Measurements from ENCODE around the gene IL33. TPM values are rescaled to one million over a fixed set of nuclear protein-coding genes. Genes with fewer than 3 reads are reported as not detected.

The IL33 gene
- total RNA-seq, 4 donors from 2014 or later, result 1.6 to 3.1 (median 1.9) TPM

GRCh38 chr9:6212722-6213375, 2.8 kb upstream of the IL33 start:
- ATAC-seq (no peak), DNase-seq (no peak)
- Histone ChIP-seq H3K4me1 (no peaks in the 10 kb centered on the region), H3K9me3 (peaks cover 0 to 6% (median 0%) of the 10 kb centered on the region in 3 donors), H3K36me3 (no peaks in the 10 kb centered on the region), H3K27ac (no peak overlapping the region), H3K27me3 (no peaks in the 10 kb centered on the region), H3K4me3 (no peak overlapping the region)
- in situ Hi-C loops (cut with MboI; ENCODE audit: low sequenced_read_pairs in 4 of 4), result no loop called here
- intact Hi-C loops (cut with DNase I; ENCODE audit: low total_unique reads), result no loop called here
- no peak for TF ChIP-seq POLR2A (IDR thresholded peaks at IDR 0.05)
- TF ChIP-seq, protein P1, sequence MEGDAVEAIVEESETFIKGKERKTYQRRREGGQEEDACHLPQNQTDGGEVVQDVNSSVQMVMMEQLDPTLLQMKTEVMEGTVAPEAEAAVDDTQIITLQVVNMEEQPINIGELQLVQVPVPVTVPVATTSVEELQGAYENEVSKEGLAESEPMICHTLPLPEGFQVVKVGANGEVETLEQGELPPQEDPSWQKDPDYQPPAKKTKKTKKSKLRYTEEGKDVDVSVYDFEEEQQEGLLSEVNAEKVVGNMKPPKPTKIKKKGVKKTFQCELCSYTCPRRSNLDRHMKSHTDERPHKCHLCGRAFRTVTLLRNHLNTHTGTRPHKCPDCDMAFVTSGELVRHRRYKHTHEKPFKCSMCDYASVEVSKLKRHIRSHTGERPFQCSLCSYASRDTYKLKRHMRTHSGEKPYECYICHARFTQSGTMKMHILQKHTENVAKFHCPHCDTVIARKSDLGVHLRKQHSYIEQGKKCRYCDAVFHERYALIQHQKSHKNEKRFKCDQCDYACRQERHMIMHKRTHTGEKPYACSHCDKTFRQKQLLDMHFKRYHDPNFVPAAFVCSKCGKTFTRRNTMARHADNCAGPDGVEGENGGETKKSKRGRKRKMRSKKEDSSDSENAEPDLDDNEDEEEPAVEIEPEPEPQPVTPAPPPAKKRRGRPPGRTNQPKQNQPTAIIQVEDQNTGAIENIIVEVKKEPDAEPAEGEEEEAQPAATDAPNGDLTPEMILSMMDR (IDR thresholded peaks at IDR 0.05 in 4 of 5, conservative IDR thresholded peaks at IDR 0.05 in 1 of 5), result no peak

- in situ Hi-C loops (cut with MboI; ENCODE audit: low sequenced_read_pairs in 4 of 4) (no loop called here), intact Hi-C loops (cut with DNase I; ENCODE audit: low total_unique reads) (no loop called here)
- no peak overlapping the region for H3K4me3 ChIP-seq
- H3K27me3 ChIP-seq, result no peaks in the 10 kb centered on the region
- DNase-seq, result no peak
- no peaks in the 10 kb centered on the region for H3K36me3 ChIP-seq
- H3K27ac ChIP-seq, result no peak overlapping the region
- peaks cover 0 to 4% (median 0%) of the 10 kb centered on the region in 3 donors for H3K9me3 ChIP-seq
- no peak for TF ChIP-seq POLR2A (IDR thresholded peaks at IDR 0.05)
- ATAC-seq, result no peak
- H3K4me1 ChIP-seq, result no peaks in the 10 kb centered on the region
Observed at GRCh38 chr9:6214434-6214833, 1.2 kb upstream of the IL33 start.

GRCh38 chr9:6214903-6215302, 704 bp upstream of the IL33 start:
- DNase-seq (no peak), ATAC-seq (peak in 1 of 2 donors; percentile 41)
- H3K27ac ChIP-seq, result peak overlapping the region; percentile 4 to 33 (median 9)
- no peak for TF ChIP-seq POLR2A (IDR thresholded peaks at IDR 0.05)
- TF ChIP-seq, protein P1 (IDR thresholded peaks at IDR 0.05 in 4 of 5, conservative IDR thresholded peaks at IDR 0.05 in 1 of 5), result no peak
- H3K4me1 ChIP-seq, result no peaks in the 10 kb centered on the region
- in situ Hi-C loops (cut with MboI; ENCODE audit: low sequenced_read_pairs in 4 of 4) (no loop called here), intact Hi-C loops (cut with DNase I; ENCODE audit: low total_unique reads) (no loop called here)
- H3K36me3 ChIP-seq, result no peaks in the 10 kb centered on the region
- no peak overlapping the region for H3K4me3 ChIP-seq
- H3K9me3 ChIP-seq, result no peaks in the 10 kb centered on the region
- H3K27me3 ChIP-seq, result no peaks in the 10 kb centered on the region

DNA sequence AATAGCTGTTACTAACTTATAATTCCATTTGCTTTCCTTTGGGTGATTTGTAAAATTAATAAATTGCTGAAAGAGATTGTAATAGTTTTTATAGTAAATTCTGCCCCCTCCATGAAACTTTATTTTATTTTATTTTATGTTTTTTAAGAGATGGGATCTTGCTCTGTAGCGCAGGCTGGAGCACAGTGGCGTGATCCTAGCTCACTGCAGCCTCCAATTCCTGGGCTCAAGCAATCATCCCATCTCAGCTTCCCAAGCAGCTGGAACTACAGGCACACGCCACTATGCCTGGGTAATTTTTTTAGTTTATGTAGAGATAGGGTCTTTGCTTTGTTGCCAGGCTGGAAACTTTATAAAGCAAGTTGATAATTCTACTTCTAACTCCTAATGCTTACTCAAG, 395 bp downstream of the IL33 start:
- no peak for ATAC-seq

GRCh38 chr9:6216951-6217350, 1.3 kb downstream of the IL33 start:
- Histone ChIP-seq H3K36me3 (no peaks in the 10 kb centered on the region), H3K27me3 (no peaks in the 10 kb centered on the region), H3K4me1 (no peaks in the 10 kb centered on the region), H3K4me3 (no peak overlapping the region), H3K27ac (peak overlapping the region; percentile 54 to 66 (median 66)), H3K9me3 (no peaks in the 10 kb centered on the region)
- intact Hi-C loops (cut with DNase I; ENCODE audit: low total_unique reads), result no loop called here
- TF ChIP-seq POLR2A (IDR thresholded peaks at IDR 0.05), result no peak
- TF ChIP-seq, protein P1 (IDR thresholded peaks at IDR 0.05 in 4 of 5, conservative IDR thresholded peaks at IDR 0.05 in 1 of 5), result no peak
- no peak for ATAC-seq
- no peak for DNase-seq
- in situ Hi-C loops (cut with MboI; ENCODE audit: low sequenced_read_pairs in 4 of 4), result no loop called here

More for the DNA sequence above, 395 bp downstream of the IL33 start:
- no peak for DNase-seq
- Histone ChIP-seq H3K27me3 (no peaks in the 10 kb centered on the region), H3K4me1 (no peaks in the 10 kb centered on the region), H3K36me3 (no peaks in the 10 kb centered on the region), H3K4me3 (peak overlapping the region in 2 of 4 donors; percentile 10 to 17), H3K27ac (peak overlapping the region in 1 of 4 donors; percentile 9), H3K9me3 (no peaks in the 10 kb centered on the region)
- in situ Hi-C loops (cut with MboI; ENCODE audit: low sequenced_read_pairs in 4 of 4), result no loop called here
- no peak for TF ChIP-seq POLR2A (IDR thresholded peaks at IDR 0.05)
- TF ChIP-seq, protein P1 (IDR thresholded peaks at IDR 0.05 in 4 of 5, conservative IDR thresholded peaks at IDR 0.05 in 1 of 5), result no peak
- intact Hi-C loops (cut with DNase I; ENCODE audit: low total_unique reads), result no loop called here
